GM21367 (cell line): ENCODE measurements around the gene PLN.

Experiments
- ATAC-seq: cut with Tn5 transposase; IDR thresholded peaks from one replicate; pipeline ENCODE4 v1.9.1; 2021; ENCODE audit not compliant: unreplicated experiment

The PLN gene

DNA sequence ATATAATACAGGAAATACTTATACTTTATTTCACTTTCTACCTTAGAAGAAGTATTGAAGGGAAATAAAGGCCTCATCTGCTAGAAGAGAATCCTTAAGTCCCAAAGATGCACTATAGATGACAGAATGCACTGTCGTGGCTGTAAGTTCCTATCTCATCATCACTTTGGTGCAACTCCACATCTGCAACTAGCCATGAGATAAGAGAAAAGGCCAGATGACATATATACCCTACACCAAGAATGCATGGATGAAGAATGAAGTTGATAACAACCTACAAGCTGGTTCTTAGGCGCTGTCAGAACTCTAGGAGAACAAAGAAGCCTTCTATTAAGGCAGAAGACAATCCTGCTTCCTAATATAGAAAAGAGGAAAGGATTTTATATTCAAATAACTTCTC is 11.6 kb upstream of the PLN start:
- ATAC-seq, result no peak

DNA sequence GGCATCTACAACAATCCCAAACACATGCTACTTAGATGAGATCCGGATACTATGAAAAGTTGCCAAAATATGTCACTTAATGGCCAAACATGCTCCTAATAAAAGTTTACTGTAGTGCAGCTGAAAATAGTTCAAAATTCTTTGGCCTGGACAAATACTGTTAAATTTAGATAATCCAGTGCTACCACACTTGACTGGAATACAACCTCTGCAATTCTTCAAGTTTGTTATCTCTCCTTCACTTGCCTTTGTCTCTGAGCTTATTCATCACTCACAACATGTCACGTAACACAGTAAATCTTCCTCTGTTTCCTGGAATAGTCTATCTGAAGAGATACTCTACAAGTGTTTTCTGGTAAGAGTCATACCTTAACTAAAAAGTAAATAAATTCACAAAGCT is 10.5 kb upstream of the PLN start:
- ATAC-seq, result no peak

DNA sequence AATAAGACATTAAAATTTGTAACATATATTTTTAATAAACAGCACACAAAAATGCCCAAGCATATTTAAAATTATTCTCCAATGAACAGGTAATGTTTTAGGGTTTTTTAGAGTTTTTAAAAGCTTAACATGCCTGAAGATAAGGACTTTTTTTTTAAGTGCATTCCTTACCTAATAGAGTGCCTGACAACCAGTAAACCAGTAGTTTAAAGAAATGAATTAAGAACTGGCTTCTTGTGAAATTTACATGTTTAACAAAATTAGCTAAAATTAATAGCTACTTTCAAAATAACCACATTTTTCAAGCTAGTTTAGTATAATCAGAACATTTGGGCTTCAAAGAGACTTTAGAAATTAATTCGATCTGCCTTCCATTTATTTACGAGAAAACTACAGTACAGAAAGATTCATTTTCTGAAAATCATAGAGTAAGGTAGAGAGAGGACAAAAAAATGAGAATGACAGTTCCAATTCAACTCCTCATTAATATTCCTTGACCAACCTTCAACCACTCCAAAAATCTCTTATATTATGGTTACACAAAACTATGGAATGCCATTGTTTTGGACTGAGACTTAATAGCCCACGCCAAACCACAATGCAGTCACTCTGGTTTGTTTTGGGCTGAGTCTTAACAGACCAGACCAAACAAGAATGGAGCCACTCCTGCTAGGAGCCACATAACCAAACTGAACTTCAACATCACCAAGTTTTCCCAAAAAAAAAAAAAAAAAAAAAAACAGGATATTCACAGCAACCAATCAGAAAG is 5.7 kb upstream of the PLN start:
- ATAC-seq, result no peak

DNA sequence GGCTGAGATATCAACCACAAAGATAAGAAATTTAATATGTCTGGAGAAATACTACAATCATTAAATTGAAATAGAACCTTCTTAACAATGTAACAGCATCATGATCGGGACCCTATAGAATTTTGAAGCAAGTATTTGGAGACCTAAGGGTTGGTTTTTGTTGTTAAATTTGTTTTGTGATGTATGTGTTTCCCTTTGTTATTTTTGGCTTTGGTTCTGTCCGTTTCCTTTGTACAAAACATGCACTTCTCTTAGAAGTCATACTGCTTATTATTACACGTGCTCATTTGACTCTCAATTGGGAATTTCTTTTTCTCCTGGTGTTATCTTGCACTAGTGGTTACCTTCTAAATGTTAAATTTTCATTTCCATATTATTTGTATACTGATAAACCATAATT is 4.0 kb upstream of the PLN start:
- ATAC-seq, result no peak

DNA sequence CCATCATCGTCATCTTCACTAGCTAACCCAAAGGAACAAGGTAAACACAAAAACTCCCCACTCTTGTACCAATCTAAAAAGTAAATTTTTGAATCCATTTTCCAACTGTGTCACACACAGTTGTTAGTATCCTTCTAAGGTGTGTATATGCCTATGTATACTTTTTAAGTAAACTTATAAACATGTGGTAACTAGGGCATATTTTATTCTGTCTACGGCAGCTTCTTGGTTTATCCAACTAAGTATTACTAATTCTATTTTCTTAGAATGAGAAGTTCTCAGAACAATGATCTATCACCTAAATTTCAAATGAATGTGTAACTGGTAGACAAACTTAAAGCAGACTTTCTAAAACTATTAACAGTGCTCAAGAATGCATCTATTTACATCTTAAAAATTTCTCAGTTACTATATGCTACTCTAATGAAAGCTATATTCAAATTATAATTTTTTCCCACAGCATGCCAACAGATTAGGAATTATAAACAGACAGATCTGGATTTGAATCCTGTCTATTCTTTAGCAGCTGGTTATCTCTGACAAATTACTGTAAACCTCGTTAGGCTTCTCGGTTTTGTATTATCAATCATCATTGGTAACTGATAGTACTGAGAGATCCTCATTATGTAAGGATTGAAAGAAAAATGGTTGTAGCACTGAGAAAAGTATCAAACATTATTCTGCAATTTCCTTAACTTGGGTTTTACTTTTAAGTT is 1.8 kb upstream of the PLN start:
- ATAC-seq, result no peak

DNA sequence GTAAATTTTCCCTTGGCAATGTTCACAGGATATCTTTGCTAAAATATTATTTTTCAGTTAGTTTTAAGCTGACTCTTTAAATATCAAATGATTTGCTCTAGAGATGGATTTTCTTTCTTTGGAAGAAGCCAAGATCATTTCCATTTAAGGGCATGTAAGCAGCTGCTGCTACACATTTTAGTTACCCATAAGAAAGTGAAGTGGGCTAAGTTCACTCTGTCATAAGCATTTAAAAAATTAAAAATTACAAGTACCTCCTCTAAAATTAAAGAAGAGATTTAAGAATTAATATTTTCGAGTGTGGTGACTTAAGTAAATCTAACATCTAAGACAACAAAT is 1.2 kb upstream of the PLN start:
- ATAC-seq, result no peak

DNA sequence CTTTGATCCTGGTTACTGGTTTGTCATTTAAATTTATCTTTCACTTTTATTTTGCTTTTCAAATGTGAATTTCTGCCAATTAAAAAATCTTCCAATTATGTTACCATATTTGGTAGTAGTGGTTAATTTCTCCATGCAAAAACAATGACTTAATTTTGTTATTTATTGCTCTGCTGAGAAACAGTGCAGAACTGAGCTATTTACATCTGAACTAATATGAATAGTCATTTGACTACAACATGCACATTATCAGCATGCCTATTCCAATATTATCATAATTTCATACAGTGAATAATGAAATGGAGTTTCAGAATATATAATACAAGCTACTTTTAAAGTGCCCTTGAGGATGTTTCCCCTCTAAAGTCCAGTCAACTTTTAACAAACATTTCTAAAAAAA is 517 bp downstream of the PLN start:
- no peak for ATAC-seq

DNA sequence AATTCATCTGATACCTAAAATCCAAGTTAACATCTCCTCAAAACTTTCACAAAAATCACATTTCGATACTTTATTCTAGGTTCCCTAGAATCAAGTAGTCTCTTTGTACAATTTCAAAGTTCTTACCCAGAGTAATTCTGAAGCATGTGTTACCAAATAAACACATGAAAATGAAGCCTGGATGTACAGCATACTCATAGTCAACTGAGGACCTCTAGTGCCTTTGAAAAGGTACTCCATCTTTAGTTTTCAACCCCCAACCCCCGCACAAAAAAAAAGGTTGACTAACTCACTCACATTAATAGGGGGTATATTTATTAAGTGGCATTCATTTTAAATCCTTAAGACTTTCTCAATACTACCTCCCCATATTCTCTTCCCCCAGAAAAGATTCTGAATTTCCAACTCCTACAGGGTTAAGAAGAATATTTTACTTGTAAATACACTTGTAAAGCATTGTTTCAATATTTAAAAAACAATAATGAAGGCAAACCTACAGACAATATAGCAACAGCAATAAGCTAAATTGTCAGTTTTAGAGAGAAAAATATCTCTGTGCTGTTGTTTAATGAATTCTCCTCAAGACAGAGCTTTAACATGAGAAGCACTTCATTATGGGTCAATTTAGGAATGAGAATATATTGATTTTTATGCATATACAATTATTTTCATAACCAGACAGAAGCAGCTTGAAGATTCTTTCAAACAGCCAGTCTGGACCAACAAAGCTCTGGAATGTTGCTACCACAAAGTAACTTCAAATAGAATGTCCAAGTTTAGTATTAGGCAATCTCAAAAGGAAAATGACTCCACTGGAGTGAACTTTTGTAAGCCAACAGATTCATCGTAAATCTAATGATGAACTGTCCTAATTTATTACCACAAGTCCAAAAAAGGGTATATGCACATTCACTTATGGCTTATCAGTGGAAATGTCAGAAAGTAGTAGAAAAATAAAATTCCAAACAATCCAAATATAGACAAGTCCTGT is 3.3 kb downstream of the PLN start:
- ATAC-seq, result peak; percentile 88

DNA sequence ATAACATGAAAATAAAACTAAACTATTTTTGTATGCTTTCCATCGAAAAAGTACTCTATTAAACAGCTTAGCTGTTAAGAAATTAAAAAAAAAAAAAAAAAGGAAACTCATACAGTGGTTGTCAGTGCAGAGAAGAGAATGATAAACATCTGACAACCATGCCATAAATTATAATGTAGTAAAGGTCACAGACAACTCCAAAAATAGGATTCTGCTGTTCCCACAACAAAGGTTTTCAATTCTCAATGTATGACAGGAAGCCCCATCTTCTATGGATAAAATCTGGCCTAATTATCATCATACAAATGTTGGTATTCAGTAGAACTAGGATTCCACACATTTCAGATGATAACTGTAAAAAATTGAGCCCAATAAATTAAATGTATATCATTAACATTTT is 5.0 kb downstream of the PLN start:
- no peak for ATAC-seq

DNA sequence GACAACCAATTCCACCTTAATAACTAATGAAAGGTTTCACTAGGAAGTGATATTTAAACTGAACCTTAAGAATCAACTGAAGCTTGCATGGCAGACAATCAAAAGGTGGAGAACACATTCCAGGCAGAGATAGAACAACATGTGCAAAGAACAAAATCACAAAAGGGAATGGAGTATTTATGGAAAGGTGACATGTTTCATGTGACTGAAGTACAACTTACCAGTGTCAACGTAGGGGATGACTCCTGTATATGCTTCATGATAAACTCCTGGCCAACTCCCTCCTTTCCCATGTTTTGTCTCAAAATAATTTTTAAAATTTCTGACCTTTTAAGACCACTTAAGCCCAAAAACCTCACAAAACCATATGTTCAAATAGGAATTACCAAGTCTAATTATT is 6.6 kb downstream of the PLN start:
- ATAC-seq, result no peak

DNA sequence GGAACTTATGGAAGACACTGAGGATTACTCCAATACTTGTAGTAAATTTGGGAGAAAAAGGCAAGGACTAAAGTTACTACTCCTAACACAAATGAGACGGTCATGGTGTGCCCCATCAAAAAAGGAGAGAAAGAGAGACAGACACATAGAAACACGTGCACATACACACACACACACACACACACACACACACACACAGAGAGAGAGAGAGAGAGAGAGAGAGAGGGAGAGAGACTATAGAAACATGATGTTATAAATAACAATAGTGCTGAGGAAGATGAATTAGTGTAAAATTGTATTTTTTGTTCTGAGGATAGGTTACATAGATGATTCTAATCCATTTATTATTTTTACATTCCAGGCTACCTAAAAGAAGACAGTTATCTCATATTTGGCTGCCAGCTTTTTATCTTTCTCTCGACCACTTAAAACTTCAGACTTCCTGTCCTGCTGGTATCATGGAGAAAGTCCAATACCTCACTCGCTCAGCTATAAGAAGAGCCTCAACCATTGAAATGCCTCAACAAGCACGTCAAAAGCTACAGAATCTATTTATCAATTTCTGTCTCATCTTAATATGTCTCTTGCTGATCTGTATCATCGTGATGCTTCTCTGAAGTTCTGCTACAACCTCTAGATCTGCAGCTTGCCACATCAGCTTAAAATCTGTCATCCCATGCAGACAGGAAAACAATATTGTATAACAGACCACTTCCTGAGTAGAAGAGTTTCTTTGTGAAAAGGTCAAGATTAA is 10.5 kb downstream of the PLN start:
- peak; percentile 64 for ATAC-seq

DNA sequence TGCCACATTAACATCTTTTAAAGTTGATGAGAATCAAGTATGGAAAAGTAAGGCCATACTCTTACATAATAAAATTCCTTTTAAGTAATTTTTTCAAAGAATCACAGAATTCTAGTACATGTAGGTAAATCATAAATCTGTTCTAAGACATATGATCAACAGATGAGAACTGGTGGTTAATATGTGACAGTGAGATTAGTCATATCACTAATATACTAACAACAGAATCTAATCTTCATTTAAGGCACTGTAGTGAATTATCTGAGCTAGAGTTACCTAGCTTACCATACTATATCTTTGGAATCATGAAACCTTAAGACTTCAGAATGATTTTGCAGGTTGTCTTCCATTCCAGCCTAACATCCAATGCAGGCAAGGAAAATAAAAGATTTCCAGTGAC is 11.6 kb downstream of the PLN start:
- no peak for ATAC-seq

DNA sequence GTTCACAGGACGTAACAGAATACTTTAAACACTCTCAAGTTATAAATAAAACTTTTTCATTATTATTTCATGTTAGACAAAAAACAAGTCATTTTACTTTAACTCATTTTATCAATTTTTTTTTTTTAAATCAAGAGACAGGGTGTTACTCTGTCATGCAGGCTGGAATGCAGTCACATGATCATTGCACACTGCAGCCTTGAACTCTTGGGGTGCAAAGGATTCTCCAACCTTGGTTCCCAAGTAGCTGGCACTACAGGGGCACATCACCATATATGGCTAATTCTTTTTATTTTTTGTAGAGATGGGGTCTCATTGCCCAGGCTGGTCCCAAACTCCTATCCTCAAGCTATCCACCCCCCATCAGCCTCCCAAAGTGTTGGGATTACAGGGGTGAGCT is 14.2 kb downstream of the PLN start:
- no peak for ATAC-seq

DNA sequence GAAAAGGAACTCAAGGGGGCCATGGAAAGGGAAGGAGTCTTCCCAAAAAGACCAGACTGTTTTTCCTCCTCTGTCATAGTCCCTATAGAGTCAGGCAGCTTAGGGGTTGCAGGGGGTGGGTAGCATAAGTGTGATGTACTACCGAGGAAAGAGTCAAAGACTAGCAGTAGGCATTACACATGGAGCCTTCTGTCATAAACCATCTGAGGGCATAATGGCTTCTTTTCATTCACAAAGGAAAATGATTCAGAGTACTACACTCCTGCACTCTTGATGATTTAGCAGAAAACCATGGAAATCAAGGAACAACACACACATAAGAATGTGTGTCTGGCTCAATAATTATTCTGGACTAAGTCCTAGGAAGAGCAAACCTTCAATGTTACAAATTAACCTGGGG is 14.9 kb downstream of the PLN start:
- ATAC-seq, result no peak

DNA sequence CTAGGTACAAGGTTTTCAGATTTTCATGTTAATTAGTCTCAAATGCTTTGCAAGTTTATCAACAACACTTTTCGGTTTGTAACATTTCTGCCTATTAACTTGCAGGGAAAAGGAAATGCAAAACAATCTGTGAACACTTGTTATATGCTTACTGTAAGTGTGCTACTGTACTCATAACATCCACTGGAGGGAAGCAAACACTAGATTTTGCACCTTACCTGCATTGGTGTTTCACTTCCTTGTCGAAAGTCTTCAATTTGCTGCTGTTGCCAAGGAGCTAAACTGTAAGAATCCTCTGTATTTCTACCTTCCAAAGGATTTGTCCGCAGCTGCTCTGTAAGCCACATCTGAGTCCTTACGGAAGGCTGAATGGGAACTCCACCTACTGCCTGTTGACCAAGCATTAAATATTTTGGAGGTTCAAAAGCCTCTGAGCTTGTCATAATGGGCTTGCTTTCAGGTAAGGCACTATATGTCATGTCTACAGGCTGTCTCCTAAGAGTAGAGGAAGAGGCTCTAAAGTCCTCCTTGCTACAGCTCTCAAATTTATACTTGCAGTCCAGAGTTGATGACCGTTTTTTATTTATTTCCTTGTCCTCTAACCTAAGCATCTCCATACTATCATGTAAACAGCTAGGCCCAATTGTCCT is 17.3 kb downstream of the PLN start:
- ATAC-seq, result peak; percentile 99

DNA sequence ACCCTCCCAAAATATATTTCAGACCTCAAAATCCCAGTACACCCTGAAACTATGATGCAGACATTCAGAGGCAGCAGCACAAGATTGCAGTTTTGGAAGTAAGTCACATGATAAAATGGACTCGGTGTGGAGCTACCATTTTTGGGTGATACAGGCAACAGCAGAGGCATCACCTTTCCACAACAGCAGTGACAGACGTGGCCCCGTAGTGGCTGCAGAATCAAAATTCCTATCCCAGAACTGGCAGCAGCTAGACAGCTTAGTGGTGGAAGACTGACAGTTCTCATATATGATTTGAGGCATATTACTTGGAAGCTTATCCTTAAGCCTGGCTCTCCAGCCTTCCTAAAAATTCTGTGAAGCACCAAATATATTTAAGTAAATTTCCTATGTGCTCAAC is 19.9 kb downstream of the PLN start:
- ATAC-seq, result no peak

DNA sequence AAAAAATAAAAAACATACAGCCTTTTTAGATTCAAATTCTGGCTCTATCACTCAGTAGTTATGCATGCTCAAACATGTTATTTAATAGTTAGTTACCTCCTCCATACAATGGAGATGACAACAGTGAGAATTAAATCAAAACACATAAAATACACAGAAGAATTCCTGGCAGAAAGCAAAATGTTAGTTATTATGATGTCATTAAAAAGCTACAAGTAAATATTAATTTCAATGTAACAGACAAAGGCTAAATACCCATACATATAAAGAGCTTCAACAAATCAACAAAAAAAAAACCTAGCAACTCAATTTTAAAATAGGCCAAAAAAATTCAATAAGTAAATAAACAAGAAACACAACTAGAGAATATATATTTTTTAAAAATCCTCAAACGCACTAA is 21.4 kb downstream of the PLN start:
- ATAC-seq, result no peak

DNA sequence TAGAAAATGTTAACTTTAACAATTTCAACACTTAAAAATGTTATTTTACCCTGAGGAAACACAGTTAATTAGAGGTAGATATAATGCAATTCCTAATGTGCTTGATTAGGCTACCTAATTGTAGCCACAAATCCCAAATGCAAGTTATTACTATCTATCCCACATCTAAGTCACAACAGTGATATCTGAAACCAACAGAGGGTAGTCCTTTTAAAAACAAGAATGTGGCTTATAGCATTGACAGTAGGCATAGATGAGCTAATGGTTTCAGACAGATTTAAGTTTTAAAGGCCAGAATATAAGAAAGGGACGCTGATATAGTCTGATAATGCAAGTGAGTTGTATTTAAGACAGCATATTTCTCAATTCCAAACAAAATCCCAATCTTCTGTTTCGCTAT is 23.0 kb downstream of the PLN start:
- ATAC-seq, result no peak

DNA sequence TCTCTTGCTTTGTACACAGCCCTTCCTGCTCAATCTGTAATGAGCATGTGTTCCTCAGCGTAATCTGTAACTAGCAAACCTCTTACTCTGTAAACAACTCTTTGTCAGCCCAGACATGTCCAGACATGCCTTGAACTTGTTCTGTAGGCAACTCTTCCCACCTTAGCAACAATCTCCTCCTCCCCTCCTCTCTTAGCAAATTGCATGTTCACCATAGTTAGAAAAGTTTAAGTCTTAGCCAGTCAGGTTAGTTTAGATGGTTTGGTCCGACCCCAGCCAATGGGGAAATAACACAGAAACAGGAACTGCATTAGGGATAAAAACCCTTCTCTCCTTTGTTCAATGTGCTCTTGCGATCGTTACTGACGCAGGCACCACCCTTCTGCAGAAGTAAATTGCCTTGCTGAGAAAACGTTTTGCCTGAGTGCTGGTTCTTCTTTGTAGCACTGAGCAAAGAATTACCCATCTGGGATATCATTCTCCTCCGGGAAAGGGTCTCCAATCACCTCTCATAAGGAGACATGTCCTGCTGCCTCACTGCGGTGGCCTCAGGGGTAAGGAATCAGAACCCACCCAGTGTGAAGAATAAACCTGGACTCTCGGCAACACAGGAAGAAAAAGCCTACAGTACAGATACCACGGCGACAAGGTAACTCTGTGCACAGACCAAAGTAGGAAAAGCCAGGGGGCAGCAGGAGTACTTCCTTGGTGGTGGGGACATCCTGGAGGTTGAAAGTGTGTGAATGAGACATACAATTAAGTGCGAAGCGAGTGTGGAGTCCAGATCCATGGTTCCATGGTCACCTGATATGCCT is 26.2 kb downstream of the PLN start:
- ATAC-seq, result no peak

DNA sequence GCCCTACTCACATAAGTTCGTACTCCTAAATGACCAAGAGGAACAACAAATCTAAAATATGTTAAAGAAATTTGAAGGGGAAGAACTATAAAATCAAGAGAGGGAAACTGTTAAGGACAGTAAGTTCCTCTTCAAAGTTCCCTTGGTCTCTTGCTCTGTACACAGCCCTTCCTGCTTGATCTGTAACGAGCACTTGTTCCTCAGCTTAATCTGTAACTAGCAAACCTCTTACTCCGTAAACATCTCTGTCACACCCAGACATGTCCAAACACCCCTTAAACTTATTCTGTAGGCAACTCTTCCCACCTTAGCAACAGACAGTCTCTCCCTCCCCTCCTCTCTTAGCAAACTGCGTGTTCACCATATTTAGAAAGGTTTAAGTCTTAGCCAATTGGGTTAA is 29.9 kb downstream of the PLN start:
- no peak for ATAC-seq
